ENCODE measurements around the gene GRXCR1. TPM values are rescaled to one million over a fixed set of nuclear protein-coding genes. Genes with fewer than 3 reads are reported as not detected.

GRXCR1 gene
- total RNA-seq, 1 experiment from 2014 or later: not detected

- Histone ChIP-seq H3K56ac (ENCODE audit: insufficient read length, low read depth, low read length) (no peak overlapping the region), H3K27ac (ENCODE audit: insufficient read length, low read depth, low read length) (no peak overlapping the region), H3K9ac (ENCODE audit: extremely low read depth, insufficient read length, low read length) (no peak overlapping the region), H2BK15ac (ENCODE audit: low read depth, low read length) (no peak overlapping the region), H2BK120ac (ENCODE audit: low read depth, low read length, poor library complexity, severe bottlenecking) (no peak overlapping the region), H3K23me2 (ENCODE audit: insufficient read length, low read depth, low read length, poor library complexity, severe bottlenecking) (no peaks in the 10 kb centered on the region), H3T11ph (ENCODE audit: low read length) (no peak overlapping the region), H3K27me3 (ENCODE audit: insufficient read depth, low read length) (no peaks in the 10 kb centered on the region), H3K4me2 (ENCODE audit: insufficient read depth, insufficient read length, low read length) (no peak overlapping the region), H2BK20ac (ENCODE audit: low read depth, low read length, poor library complexity, severe bottlenecking) (no peak overlapping the region), H3K9me3 (ENCODE audit: control insufficient read depth, low read depth, low read length) (no peaks in the 10 kb centered on the region), H2BK5ac (ENCODE audit: insufficient read length, low read length) (no peak overlapping the region), H4K91ac (ENCODE audit: insufficient read length, low read depth, low read length) (no peak overlapping the region), H4K8ac (replicated peaks; ENCODE audit: insufficient read length, low read depth, low read length) (no peak overlapping the region), H3K23ac (ENCODE audit: insufficient read length, low read depth, low read length) (no peak overlapping the region), H4K20me1 (ENCODE audit: control insufficient read depth, insufficient read depth, insufficient read length) (no peaks in the 10 kb centered on the region), H3K14ac (ENCODE audit: insufficient read depth, low read length) (no peak overlapping the region), H2BK12ac (ENCODE audit: insufficient read length, low read depth, low read length) (no peak overlapping the region), H3K79me2 (ENCODE audit: insufficient read depth, low read length) (no peaks in the 10 kb centered on the region), H3K4me1 (ENCODE audit: insufficient read depth, low read length) (no peaks in the 10 kb centered on the region), H3K18ac (ENCODE audit: insufficient read length, low read depth, low read length) (no peak overlapping the region), H2AK5ac (ENCODE audit: insufficient read length, low read length) (no peak overlapping the region), H2AFZ (ENCODE audit: low read length) (no peak overlapping the region), H4K5ac (ENCODE audit: insufficient read length, low read depth, low read length) (no peak overlapping the region), H3K79me1 (ENCODE audit: insufficient read depth, low read depth, low read length, poor library complexity, severe bottlenecking) (no peaks in the 10 kb centered on the region), H3K4ac (ENCODE audit: low read depth, low read length) (no peak overlapping the region)
- H3K36me3 Mint-ChIP-seq (ENCODE audit: insufficient read depth in 1 of 3, low read depth in 3 of 3): no peaks in the 10 kb centered on the region
- peaks cover 0 to 4% of the 10 kb centered on the region in 2 experiments; a peak in 2 of 4 replicates for H3K4me1 Mint-ChIP-seq
- H3K27ac Mint-ChIP-seq: no peak overlapping the region
- no peaks in the 10 kb centered on the region for H3K27me3 Mint-ChIP-seq (ENCODE audit: low read depth)
- H3K9me3 Mint-ChIP-seq: peaks cover 3 to 7% of the 10 kb centered on the region in 2 experiments; a peak in 2 of 5 replicates
- TF ChIP-seq, protein P1, sequence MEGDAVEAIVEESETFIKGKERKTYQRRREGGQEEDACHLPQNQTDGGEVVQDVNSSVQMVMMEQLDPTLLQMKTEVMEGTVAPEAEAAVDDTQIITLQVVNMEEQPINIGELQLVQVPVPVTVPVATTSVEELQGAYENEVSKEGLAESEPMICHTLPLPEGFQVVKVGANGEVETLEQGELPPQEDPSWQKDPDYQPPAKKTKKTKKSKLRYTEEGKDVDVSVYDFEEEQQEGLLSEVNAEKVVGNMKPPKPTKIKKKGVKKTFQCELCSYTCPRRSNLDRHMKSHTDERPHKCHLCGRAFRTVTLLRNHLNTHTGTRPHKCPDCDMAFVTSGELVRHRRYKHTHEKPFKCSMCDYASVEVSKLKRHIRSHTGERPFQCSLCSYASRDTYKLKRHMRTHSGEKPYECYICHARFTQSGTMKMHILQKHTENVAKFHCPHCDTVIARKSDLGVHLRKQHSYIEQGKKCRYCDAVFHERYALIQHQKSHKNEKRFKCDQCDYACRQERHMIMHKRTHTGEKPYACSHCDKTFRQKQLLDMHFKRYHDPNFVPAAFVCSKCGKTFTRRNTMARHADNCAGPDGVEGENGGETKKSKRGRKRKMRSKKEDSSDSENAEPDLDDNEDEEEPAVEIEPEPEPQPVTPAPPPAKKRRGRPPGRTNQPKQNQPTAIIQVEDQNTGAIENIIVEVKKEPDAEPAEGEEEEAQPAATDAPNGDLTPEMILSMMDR (conservative IDR thresholded peaks at IDR 0.05): no peak
- DNase-seq: no peak
- no peak overlapping the region for H3K4me3 Mint-ChIP-seq
- no CpG with 5 or more reads among the region's 1 CpG for WGBS (ENCODE audit: extremely low coverage, insufficient read length, low lambda C conversion rate)
These were observed 60.8 kb downstream of the GRXCR1 start for GRCh38 chr4:42953321-42953720.

All from H9 (cell line).